Spleen (tissue), 11 donors: ENCODE results near the gene HSPBP1. TPM values are rescaled to one million over a fixed set of nuclear protein-coding genes. Genes with fewer than 3 reads are reported as not detected.

ENCODE experiments used
- DNase-seq: peaks from one replicate; pipeline ENCODE4 v3.0.0-alpha.2; 2020
- H3K27ac ChIP-seq, 8 donors: fragments of 200-600 bp; sonication (generic) in 7 of 8; 1 replicate in 4 of 8; 2 replicates in 4 of 8; pipeline versions ENCODE4 v1.5.0 to v1.8.0; 2016 to 2021; ENCODE audit warnings: inconsistent platforms in 4 of 8, mild to moderate bottlenecking in 4 of 8, moderate library complexity in 1 of 8
- H3K27me3 ChIP-seq, 7 donors: fragments of 200-600 bp; sonication (generic) in 6 of 7; replicated peaks in 1 of 7; 1 replicate in 4 of 7; 2 replicates in 3 of 7; pipeline versions ENCODE4 v1.5.0 to v1.8.0; 2016 to 2021; ENCODE audit warnings: inconsistent platforms in 3 of 7, mild to moderate bottlenecking in 1 of 7
- H3K36me3 ChIP-seq, 6 donors: fragments of 200-600 bp; sonication (generic) in 5 of 6; 1 replicate in 4 of 6; 2 replicates in 2 of 6; pipeline versions ENCODE4 v1.5.0 to v1.8.0; 2016 to 2021; ENCODE audit warnings: inconsistent platforms in 2 of 6
- H3K4me1 ChIP-seq, 6 donors: fragments of 200-600 bp; sonication (generic) in 5 of 6; 1 replicate in 3 of 6; 2 replicates in 3 of 6; pipeline versions ENCODE4 v1.5.0 to v1.8.0; 2016 to 2021; ENCODE audit warnings: inconsistent platforms in 3 of 6
- H3K4me3 ChIP-seq, 8 donors: fragments of 200-600 bp; sonication (generic) in 7 of 8; 1 replicate in 4 of 8; 2 replicates in 4 of 8; pipeline versions ENCODE4 v1.5.0 to v1.8.0; 2016 to 2021; ENCODE audit warnings: inconsistent platforms in 4 of 8, mild to moderate bottlenecking in 4 of 8, moderate library complexity in 2 of 8
- H3K9me3 ChIP-seq, 8 donors: fragments of 200-600 bp; sonication (generic) in 7 of 8; 1 replicate in 4 of 8; 2 replicates in 4 of 8; pipeline versions ENCODE4 v1.5.0 to v1.8.0; 2016 to 2021; ENCODE audit warnings: inconsistent platforms in 4 of 8
- CTCF ChIP-seq, 11 experiments: fragments of 200-600 bp in 7 of 11; fragments of 450-650 bp in 4 of 11; sonication (generic) in 4 of 11; IDR thresholded peaks in 8 of 11; conservative IDR thresholded peaks in 3 of 11; 1 replicate in 7 of 11; 2 replicates in 4 of 11; pipeline versions ENCODE4 v1.4.0 to v1.8.0; 2016 to 2021; ENCODE audit warnings: antibody characterized with exemption in 11 of 11, inconsistent platforms in 4 of 11, mild to moderate bottlenecking in 1 of 11
- POLR2A ChIP-seq, 3 donors: fragments of 450-650 bp; IDR thresholded peaks; one replicate each; pipeline ENCODE4 v1.5.1; 2017; ENCODE audit warnings: antibody characterized with exemption in 3 of 3, mild to moderate bottlenecking in 1 of 3
- POLR2AphosphoS5 ChIP-seq, 3 donors: sonication (generic); formaldehyde crosslinking; IDR thresholded peaks; one replicate each; pipeline ENCODE4 v1.5.1; 2017; ENCODE audit warnings: antibody characterized with exemption in 3 of 3
- WGBS, 5 donors: extraction: QIAGEN DNeasy Blood & Tissue Kit in 3 of 5; methylation state at CpG; one replicate each; pipeline versions ENCODE4 v1.1.5 to v1.1.7; 2013 to 2018; 5-methylcytosine and 5-hydroxymethylcytosine counted together
- intact Hi-C: fragments of 100-400 bp; cut with DNase I; formaldehyde crosslinking; loops from one replicate; pipeline ENCODE4 v1.15.0; 2023; ENCODE audit warnings: low total_unique reads
- polyA plus RNA-seq, 3 donors: library from polyadenylated mRNA; stranded (reverse); fragments of 200-250 nt; gene quantifications; one replicate each; pipeline ENCODE4 v1.2.1, GENCODE V29; 2013
- total RNA-seq, 7 donors: library from RNA; depleted of rRNA in 3 of 7; stranded (reverse); fragments of >200 nt in 3 of 7; fragmentation: NEBNext Ultra II Directional in 4 of 7; extraction: Animal tissue kit (Norgen Biotek cat#: 25700) in 4 of 7; gene quantifications; one replicate each; pipeline versions ENCODE4 v1.1.0 to v1.2.1, GENCODE V29; 2016 to 2021
- donor health status: healthy with polysubstance abuse.
- donor health status: DM: no; HTN: no; CAD: no; lungs with moderate emphysema.
- donor health status: DM: no; HTN: no; CAD: no.
- donor health status: Bipolar disorder and iron deficiency.
- donor health status: healthy.
- donor health status: DM: no; HTN: no; CAD: no.
- donor health status: DM: yes; HTN: yes; CAD: no.

The HSPBP1 gene
- total and polyA plus RNA-seq, 10 donors, result 14.2 to 27.0 (median 18.4) TPM

GRCh38 chr19:55311797-55312196 lies 31.9 kb upstream of the HSPBP1 start:
- Histone ChIP-seq H3K4me1 (no peaks in the 10 kb centered on the region), H3K4me3 (no peak overlapping the region), H3K27me3 (no peaks in the 10 kb centered on the region), H3K27ac (no peak overlapping the region), H3K36me3 (peaks cover 0 to 8% (median 0%) of the 10 kb centered on the region in 6 donors), H3K9me3 (peaks cover 0 to 6% (median 0%) of the 10 kb centered on the region in 8 donors)
- DNase-seq, result no peak
- 86 to 93% (median 90%) methylated on average over 8 to 18 of the region's 18 CpGs for WGBS, 5 donors
- TF ChIP-seq POLR2A (IDR thresholded peaks at IDR 0.05) (no peak), CTCF (IDR thresholded peaks at IDR 0.05 in 8 of 11, conservative IDR thresholded peaks at IDR 0.05 in 3 of 11) (no peak), POLR2AphosphoS5 (IDR thresholded peaks at IDR 0.05) (no peak)
- intact Hi-C loops, result no loop called here

GRCh38 chr19:55311397-55311796 lies 31.5 kb upstream of the HSPBP1 start:
- no peak for TF ChIP-seq CTCF (IDR thresholded peaks at IDR 0.05 in 8 of 11, conservative IDR thresholded peaks at IDR 0.05 in 3 of 11)
- TF ChIP-seq POLR2A (IDR thresholded peaks at IDR 0.05), result no peak
- no peak for TF ChIP-seq POLR2AphosphoS5 (IDR thresholded peaks at IDR 0.05)
- Histone ChIP-seq H3K9me3 (peaks cover 0 to 6% (median 0%) of the 10 kb centered on the region in 8 donors), H3K4me1 (no peaks in the 10 kb centered on the region), H3K27ac (no peak overlapping the region), H3K4me3 (no peak overlapping the region), H3K27me3 (no peaks in the 10 kb centered on the region), H3K36me3 (peaks cover 0 to 12% (median 0%) of the 10 kb centered on the region in 6 donors)
- WGBS, 5 donors, result 73 to 90% (median 83%) methylated on average over 2 to 9 of the region's 9 CpGs
- no peak for DNase-seq
- intact Hi-C loops, result no loop called here

- intact Hi-C loops, result no loop called here
- 71 to 89% (median 81%) methylated on average over 7 of the region's 7 CpGs for WGBS, 5 donors
- no peak for DNase-seq
- Histone ChIP-seq H3K36me3 (peaks cover 0 to 16% (median 0%) of the 10 kb centered on the region in 6 donors), H3K4me3 (no peak overlapping the region), H3K27me3 (no peaks in the 10 kb centered on the region), H3K27ac (no peak overlapping the region), H3K9me3 (peaks cover 0 to 6% (median 0%) of the 10 kb centered on the region in 8 donors), H3K4me1 (no peaks in the 10 kb centered on the region)
- no peak for TF ChIP-seq CTCF (IDR thresholded peaks at IDR 0.05 in 8 of 11, conservative IDR thresholded peaks at IDR 0.05 in 3 of 11)
- TF ChIP-seq POLR2AphosphoS5 (IDR thresholded peaks at IDR 0.05), result no peak
- no peak for TF ChIP-seq POLR2A (IDR thresholded peaks at IDR 0.05)
These were observed 30.6 kb upstream of the HSPBP1 start for GRCh38 chr19:55310498-55310897.

- Histone ChIP-seq H3K4me3 (no peak overlapping the region), H3K27ac (no peak overlapping the region), H3K9me3 (peaks cover 0 to 6% (median 0%) of the 10 kb centered on the region in 8 donors), H3K27me3 (no peaks in the 10 kb centered on the region), H3K4me1 (no peaks in the 10 kb centered on the region), H3K36me3 (peaks cover 0 to 16% (median 0%) of the 10 kb centered on the region in 6 donors)
- DNase-seq, result no peak
- TF ChIP-seq CTCF (IDR thresholded peaks at IDR 0.05 in 8 of 11, conservative IDR thresholded peaks at IDR 0.05 in 3 of 11), result no peak
- TF ChIP-seq POLR2A (IDR thresholded peaks at IDR 0.05), result no peak
- no peak for TF ChIP-seq POLR2AphosphoS5 (IDR thresholded peaks at IDR 0.05)
- WGBS, 5 donors, result 80 to 99% (median 87%) methylated on average over 5 of the region's 5 CpGs
- intact Hi-C loops, result no loop called here
These were observed 29.5 kb upstream of the HSPBP1 start for GRCh38 chr19:55309448-55309847.
